ENCODE results near the gene ECT2L. TPM values are rescaled to one million over a fixed set of nuclear protein-coding genes. Genes with fewer than 3 reads are reported as not detected.

Gene ECT2L
- total and polyA plus RNA-seq, 8 donors, result 0.08 to 0.18 TPM; not detected in 6

GRCh38 chr6:138953451-138953850 lies 157.6 kb downstream of the ECT2L start:
- Histone ChIP-seq H3K27ac (no peak overlapping the region), H3K4me3 (no peak overlapping the region), H3K27me3 (no peaks in the 10 kb centered on the region), H3K4me1 (peaks cover 0 to 41% (median 30%) of the 10 kb centered on the region in 4 donors), H3K36me3 (no peaks in the 10 kb centered on the region), H3K9me3 (no peaks in the 10 kb centered on the region)
- TF ChIP-seq EP300 (IDR thresholded peaks at IDR 0.05), result no peak
- no peak for TF ChIP-seq POLR2AphosphoS5 (IDR thresholded peaks at IDR 0.05)
- TF ChIP-seq CTCF (IDR thresholded peaks at IDR 0.05), result no peak
- no peak for TF ChIP-seq POLR2A (IDR thresholded peaks at IDR 0.05)
- DNase-seq, result no peak
- intact Hi-C loops (cut with DNase I; ENCODE audit: low total_unique reads), result no loop called here
- 48 to 88% (median 74%) methylated on average over 1 of the region's 1 CpG for WGBS, 5 donors

Other genes with a start within 250 kb of the ECT2L start
- gene CCDC28A, start 22.3 kb upstream of the ECT2L start, total RNA-seq, result 10 to 100 TPM in 3 of 5 donors, 1 to 10 TPM in 1, under 1 TPM in 1; 0.58 to 39.3 (median 22.0) TPM
- gene CCDC28A, start 22.3 kb upstream of the ECT2L start, polyA plus RNA-seq, result 10 to 100 TPM; 29.5 to 51.9 (median 35.9) TPM
- gene REPS1, start 192.2 kb downstream of the ECT2L start, total RNA-seq, result 10 to 100 TPM; 40.8 to 85.4 (median 43.8) TPM
- gene REPS1, start 192.2 kb downstream of the ECT2L start, polyA plus RNA-seq, result 10 to 100 TPM; 11.8 to 39.4 (median 31.2) TPM
- gene ABRACL, start 232.7 kb downstream of the ECT2L start, total RNA-seq, result 10 to 100 TPM in 3 of 5 donors, not detected in 2; 16.2 to 35.0 (median 18.3) TPM
- gene ABRACL, start 232.7 kb downstream of the ECT2L start, polyA plus RNA-seq, result 10 to 100 TPM; 46.3 to 99.9 (median 85.0) TPM